GM12878 (cell line): ENCODE data around the gene SHROOM2.

Source experiments
- ATF3 ChIP-seq: IDR thresholded peaks from 2 replicates; pipeline ENCODE4 v1.6.1; 2011; ENCODE audit warnings: low read depth, mild to moderate bottlenecking, low read length, moderate library complexity, borderline replicate concordance; ENCODE audit errors: extremely low read depth
- BACH1 ChIP-seq: fragments of 450-650 bp; IDR thresholded peaks from 2 replicates; pipeline ENCODE4 v1.6.1; 2017; ENCODE audit warnings: mild to moderate bottlenecking, borderline replicate concordance
- BHLHE40 ChIP-seq, 2 experiments: fragments of 450-650 bp in 1 of 2; IDR thresholded peaks; 2 replicates each; pipeline ENCODE4 v1.6.1; 2011 to 2017; ENCODE audit warnings: low read depth in 2 of 2, borderline replicate concordance in 1 of 2, improper control_type of control experiment in 1 of 2, low read length in 1 of 2, mild to moderate bottlenecking in 1 of 2
- CTCF ChIP-seq, 3 experiments: IDR thresholded peaks in 2 of 3; conservative IDR thresholded peaks in 1 of 3; 2 replicates each; pipeline ENCODE4 v1.5.1; 2011; ENCODE audit warnings: low read depth in 3 of 3, low read length in 3 of 3, mild to moderate bottlenecking in 3 of 3, control low read depth in 2 of 3, moderate library complexity in 2 of 3, inconsistent platforms in 1 of 3, mixed read lengths in 1 of 3; ENCODE audit not compliant: control insufficient read depth in 2 of 3, insufficient read depth in 1 of 3; ENCODE audit errors: extremely low read depth in 1 of 3
- HDGF ChIP-seq: fragments of 450-650 bp; IDR thresholded peaks from 2 replicates; pipeline ENCODE4 v1.6.1; 2016; ENCODE audit warnings: antibody characterized with exemption
- KLF5 ChIP-seq: fragments of 450-650 bp; IDR thresholded peaks from 2 replicates; pipeline ENCODE4 v1.6.1; 2014; ENCODE audit warnings: mild to moderate bottlenecking; ENCODE audit not compliant: partially characterized antibody
- MAX ChIP-seq: IDR thresholded peaks from 2 replicates; pipeline ENCODE4 v1.6.1; 2012; ENCODE audit warnings: low read depth, low read length, improper control_type of control experiment
- NFXL1 ChIP-seq: fragments of 450-650 bp; IDR thresholded peaks from 2 replicates; pipeline ENCODE4 v1.6.1; 2017; ENCODE audit warnings: antibody characterized with exemption, mild to moderate bottlenecking, borderline replicate concordance
- NR2C2 ChIP-seq: IDR thresholded peaks from 2 replicates; pipeline ENCODE4 v1.6.1; 2011; ENCODE audit warnings: borderline replicate concordance, low read depth; ENCODE audit not compliant: control insufficient read depth, insufficient read length
- POLR2AphosphoS5 ChIP-seq: IDR thresholded peaks from 2 replicates; pipeline ENCODE4 v1.6.1; 2011; ENCODE audit warnings: mild to moderate bottlenecking, low read length, inconsistent platforms
- RAD21 ChIP-seq: IDR thresholded peaks from 2 replicates; pipeline ENCODE4 v1.6.1; 2011; ENCODE audit warnings: mild to moderate bottlenecking, low read depth, low read length, moderate library complexity; ENCODE audit not compliant: insufficient read depth
- STAT1 ChIP-seq: fragments of 450-650 bp; conservative IDR thresholded peaks from 2 replicates; pipeline ENCODE4 v1.6.1; 2014; ENCODE audit warnings: antibody characterized with exemption, mild to moderate bottlenecking
- USF1 ChIP-seq: IDR thresholded peaks from 2 replicates; pipeline ENCODE4 v1.6.1; 2011; ENCODE audit warnings: borderline replicate concordance, low read depth, mild to moderate bottlenecking, moderate library complexity, mixed read lengths, low read length; ENCODE audit not compliant: insufficient read depth; ENCODE audit errors: extremely low read length
- ZBTB33 ChIP-seq: fragments of 450-650 bp; IDR thresholded peaks from 2 replicates; pipeline ENCODE4 v1.6.1; 2017; ENCODE audit warnings: mild to moderate bottlenecking

- TF ChIP-seq NFXL1 (no peak), STAT1 (no peak), MAX (no peak), KLF5 (no peak), RAD21 (no peak), ZBTB33 (no peak), ATF3 (no peak), HDGF (no peak), BHLHE40 (IDR thresholded peaks at IDR 0.05; ENCODE audit: borderline replicate concordance in 1 of 2, low read depth in 2 of 2, low read length in 1 of 2) (no peak), POLR2AphosphoS5 (no peak), USF1 (no peak), CTCF (IDR thresholded peaks at IDR 0.05 in 2 of 3, conservative IDR thresholded peaks at IDR 0.05 in 1 of 3; ENCODE audit: control insufficient read depth in 2 of 3, extremely low read depth in 1 of 3, insufficient read depth in 1 of 3, low read depth in 3 of 3, low read length in 3 of 3) (no peak), NR2C2 (no peak), BACH1 (no peak)
Observed at GRCh38 chrX:9851890-9852289, 65.7 kb downstream of the SHROOM2 start.
